Ishikawa (cell line): Measurements from ENCODE around the gene SDK1.

ENCODE experiments used
- CEBPB ChIP-seq: IDR thresholded peaks from 2 replicates; pipeline ENCODE4 v1.6.1; 2012
- EGR1 ChIP-seq: IDR thresholded peaks from 2 replicates; pipeline ENCODE4 v1.6.1; 2012
- EP300 ChIP-seq: IDR thresholded peaks from 2 replicates; pipeline ENCODE4 v1.6.1; 2012; ENCODE audit warnings: borderline replicate concordance
- FOXM1 ChIP-seq: IDR thresholded peaks from 2 replicates; pipeline ENCODE4 v1.6.1; 2012; ENCODE audit warnings: low read depth, borderline replicate concordance
- RAD21 ChIP-seq: IDR thresholded peaks from 2 replicates; pipeline ENCODE4 v1.6.1; 2012; ENCODE audit warnings: low read depth
- TAF1 ChIP-seq: IDR thresholded peaks from 2 replicates; pipeline ENCODE4 v1.6.1; 2012; ENCODE audit warnings: low read depth, mild to moderate bottlenecking
- TCF12 ChIP-seq: IDR thresholded peaks from 2 replicates; pipeline ENCODE4 v1.6.1; 2012; ENCODE audit warnings: low read depth
- YY1 ChIP-seq: IDR thresholded peaks from 2 replicates; pipeline ENCODE4 v1.6.1; 2012; ENCODE audit warnings: low read depth
- TF ChIP-seq, protein P1 (sequence below): IDR thresholded peaks from 2 replicates; pipeline ENCODE4 v1.6.1; 2012
- TF ChIP-seq, protein P2 (sequence below): IDR thresholded peaks from 2 replicates; pipeline ENCODE4 v1.6.1; 2012; ENCODE audit warnings: low read depth, mild to moderate bottlenecking

DNA sequence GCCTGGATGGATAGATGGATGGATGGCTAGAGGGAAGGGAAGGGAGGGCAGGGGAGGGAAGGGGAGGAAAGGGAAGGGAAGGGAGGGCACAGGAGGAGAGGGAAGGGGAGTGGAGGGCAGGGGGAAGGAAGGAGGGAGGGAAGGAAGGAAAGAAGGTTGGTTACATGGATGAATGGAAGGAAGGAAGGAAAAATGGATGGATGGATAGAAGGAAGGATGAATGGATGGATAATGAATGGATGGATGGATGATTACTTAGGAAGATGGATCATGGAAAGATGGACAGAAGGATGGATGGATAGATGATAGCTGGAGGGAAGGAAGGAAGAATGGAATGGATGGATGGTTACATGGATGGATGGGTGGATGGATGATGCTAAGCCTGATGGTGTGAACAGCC is 929.3 kb downstream of the SDK1 start:
- TF ChIP-seq EGR1 (no peak), EP300 (no peak), RAD21 (no peak), TCF12 (no peak), YY1 (no peak), CEBPB (no peak), FOXM1 (no peak), TAF1 (no peak)
- TF ChIP-seq, protein P1, sequence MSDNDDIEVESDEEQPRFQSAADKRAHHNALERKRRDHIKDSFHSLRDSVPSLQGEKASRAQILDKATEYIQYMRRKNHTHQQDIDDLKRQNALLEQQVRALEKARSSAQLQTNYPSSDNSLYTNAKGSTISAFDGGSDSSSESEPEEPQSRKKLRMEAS, result no peak
- TF ChIP-seq, protein P2, sequence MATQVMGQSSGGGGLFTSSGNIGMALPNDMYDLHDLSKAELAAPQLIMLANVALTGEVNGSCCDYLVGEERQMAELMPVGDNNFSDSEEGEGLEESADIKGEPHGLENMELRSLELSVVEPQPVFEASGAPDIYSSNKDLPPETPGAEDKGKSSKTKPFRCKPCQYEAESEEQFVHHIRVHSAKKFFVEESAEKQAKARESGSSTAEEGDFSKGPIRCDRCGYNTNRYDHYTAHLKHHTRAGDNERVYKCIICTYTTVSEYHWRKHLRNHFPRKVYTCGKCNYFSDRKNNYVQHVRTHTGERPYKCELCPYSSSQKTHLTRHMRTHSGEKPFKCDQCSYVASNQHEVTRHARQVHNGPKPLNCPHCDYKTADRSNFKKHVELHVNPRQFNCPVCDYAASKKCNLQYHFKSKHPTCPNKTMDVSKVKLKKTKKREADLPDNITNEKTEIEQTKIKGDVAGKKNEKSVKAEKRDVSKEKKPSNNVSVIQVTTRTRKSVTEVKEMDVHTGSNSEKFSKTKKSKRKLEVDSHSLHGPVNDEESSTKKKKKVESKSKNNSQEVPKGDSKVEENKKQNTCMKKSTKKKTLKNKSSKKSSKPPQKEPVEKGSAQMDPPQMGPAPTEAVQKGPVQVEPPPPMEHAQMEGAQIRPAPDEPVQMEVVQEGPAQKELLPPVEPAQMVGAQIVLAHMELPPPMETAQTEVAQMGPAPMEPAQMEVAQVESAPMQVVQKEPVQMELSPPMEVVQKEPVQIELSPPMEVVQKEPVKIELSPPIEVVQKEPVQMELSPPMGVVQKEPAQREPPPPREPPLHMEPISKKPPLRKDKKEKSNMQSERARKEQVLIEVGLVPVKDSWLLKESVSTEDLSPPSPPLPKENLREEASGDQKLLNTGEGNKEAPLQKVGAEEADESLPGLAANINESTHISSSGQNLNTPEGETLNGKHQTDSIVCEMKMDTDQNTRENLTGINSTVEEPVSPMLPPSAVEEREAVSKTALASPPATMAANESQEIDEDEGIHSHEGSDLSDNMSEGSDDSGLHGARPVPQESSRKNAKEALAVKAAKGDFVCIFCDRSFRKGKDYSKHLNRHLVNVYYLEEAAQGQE, result no peak
